Mucosa of descending colon (tissue), 3 donors: Measurements from ENCODE around the gene GART. TPM values are rescaled to one million over a fixed set of nuclear protein-coding genes. Genes with fewer than 3 reads are reported as not detected.

Experiments
- ATAC-seq: fragments of 200-7000 bp; cut with Tn5 transposase; one replicate; pipeline ENCODE4 v1.9.1; 2020; ENCODE audit warnings: mild to moderate bottlenecking, moderate library complexity
- DNase-seq, 3 donors: peaks; one replicate each; pipeline ENCODE4 v3.0.0-alpha.2; 2020
- H3K36me3 ChIP-seq: fragments of 200-600 bp; one replicate; pipeline ENCODE4 v1.8.0; 2021; ENCODE audit warnings: low read depth, mild to moderate bottlenecking
- H3K4me1 ChIP-seq: fragments of 200-600 bp; one replicate; pipeline ENCODE4 v1.8.0; 2021; ENCODE audit warnings: low read depth, mild to moderate bottlenecking
- H3K4me3 ChIP-seq: fragments of 200-600 bp; one replicate; pipeline ENCODE4 v1.8.0; 2021; ENCODE audit warnings: mild to moderate bottlenecking
- H3K9me3 ChIP-seq: fragments of 200-600 bp; one replicate; pipeline ENCODE4 v1.8.0; 2021; ENCODE audit warnings: mild to moderate bottlenecking
- intact Hi-C, 2 donors: fragments of 100-400 bp; cut with DNase I in 1 of 2; cut with micrococcal nuclease in 1 of 2; formaldehyde crosslinking; loops; one replicate each; pipeline versions ENCODE4 v1.11.0 to v1.11.1; 2022; cut with DNase I, micrococcal nuclease
- total RNA-seq, 3 donors: library from RNA; stranded (reverse); fragmentation: NEBNext Ultra II Directional in 2 of 3; extraction: Animal tissue kit (Norgen Biotek cat#: 25700) in 2 of 3; gene quantifications; one replicate each; pipeline versions ENCODE4 v1.2.1 to v1.2.4, GENCODE V29; 2021 to 2023
- TF ChIP-seq, protein P1 (sequence below): fragments of 200-600 bp; IDR thresholded peaks from one replicate; pipeline ENCODE4 v1.8.0; 2022; ENCODE audit warnings: antibody characterized with exemption, mild to moderate bottlenecking
- donor health status: DM: no; HTN: no; CAD: no; lungs with moderate emphysema.
- donor health status: DM: no; HTN: no; CAD: no.
- donor health status: DM: no; HTN: yes; CAD: no.

The GART gene
- total RNA-seq, 3 donors from 2014 or later, result 45.5 to 57.2 (median 55.6) TPM

- DNase-seq, result no peak
- H3K4me1 ChIP-seq, result peaks cover 14% of the 10 kb centered on the region
- TF ChIP-seq, protein P1, sequence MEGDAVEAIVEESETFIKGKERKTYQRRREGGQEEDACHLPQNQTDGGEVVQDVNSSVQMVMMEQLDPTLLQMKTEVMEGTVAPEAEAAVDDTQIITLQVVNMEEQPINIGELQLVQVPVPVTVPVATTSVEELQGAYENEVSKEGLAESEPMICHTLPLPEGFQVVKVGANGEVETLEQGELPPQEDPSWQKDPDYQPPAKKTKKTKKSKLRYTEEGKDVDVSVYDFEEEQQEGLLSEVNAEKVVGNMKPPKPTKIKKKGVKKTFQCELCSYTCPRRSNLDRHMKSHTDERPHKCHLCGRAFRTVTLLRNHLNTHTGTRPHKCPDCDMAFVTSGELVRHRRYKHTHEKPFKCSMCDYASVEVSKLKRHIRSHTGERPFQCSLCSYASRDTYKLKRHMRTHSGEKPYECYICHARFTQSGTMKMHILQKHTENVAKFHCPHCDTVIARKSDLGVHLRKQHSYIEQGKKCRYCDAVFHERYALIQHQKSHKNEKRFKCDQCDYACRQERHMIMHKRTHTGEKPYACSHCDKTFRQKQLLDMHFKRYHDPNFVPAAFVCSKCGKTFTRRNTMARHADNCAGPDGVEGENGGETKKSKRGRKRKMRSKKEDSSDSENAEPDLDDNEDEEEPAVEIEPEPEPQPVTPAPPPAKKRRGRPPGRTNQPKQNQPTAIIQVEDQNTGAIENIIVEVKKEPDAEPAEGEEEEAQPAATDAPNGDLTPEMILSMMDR, result no peak
- ATAC-seq, result no peak
- H3K4me3 ChIP-seq, result no peak overlapping the region
- H3K9me3 ChIP-seq, result no peaks in the 10 kb centered on the region
- H3K36me3 ChIP-seq, result peaks cover 4% of the 10 kb centered on the region
- intact Hi-C loops, result no loop called here
These were observed 2.3 kb downstream of the GART start for GRCh38 chr21:33539616-33540015.

DNA sequence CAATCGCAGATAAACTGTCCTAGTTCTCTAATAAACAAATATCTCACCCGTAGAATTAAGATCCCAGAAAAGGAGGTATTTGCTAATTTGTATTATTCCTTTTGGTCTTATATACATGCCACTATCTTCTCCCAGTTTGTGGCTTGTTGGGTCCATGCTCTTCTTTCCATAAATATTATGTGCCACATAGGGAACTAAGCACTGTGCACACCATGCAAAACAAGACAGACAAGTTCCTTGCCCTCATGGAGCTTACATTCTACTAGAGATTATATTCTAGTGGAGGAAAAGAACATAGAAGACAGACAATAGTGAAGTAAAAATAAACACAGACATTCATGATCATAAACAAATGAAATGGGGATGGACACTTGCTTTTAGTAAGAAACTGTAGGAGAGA is 4.7 kb downstream of the GART start:
- H3K36me3 ChIP-seq, result no peaks in the 10 kb centered on the region
- intact Hi-C loops, result no loop called here
- no peak overlapping the region for H3K4me3 ChIP-seq
- ATAC-seq, result no peak
- peaks cover 11% of the 10 kb centered on the region for H3K4me1 ChIP-seq
- no peaks in the 10 kb centered on the region for H3K9me3 ChIP-seq
- TF ChIP-seq, protein P1, result no peak
- DNase-seq, result no peak

DNA sequence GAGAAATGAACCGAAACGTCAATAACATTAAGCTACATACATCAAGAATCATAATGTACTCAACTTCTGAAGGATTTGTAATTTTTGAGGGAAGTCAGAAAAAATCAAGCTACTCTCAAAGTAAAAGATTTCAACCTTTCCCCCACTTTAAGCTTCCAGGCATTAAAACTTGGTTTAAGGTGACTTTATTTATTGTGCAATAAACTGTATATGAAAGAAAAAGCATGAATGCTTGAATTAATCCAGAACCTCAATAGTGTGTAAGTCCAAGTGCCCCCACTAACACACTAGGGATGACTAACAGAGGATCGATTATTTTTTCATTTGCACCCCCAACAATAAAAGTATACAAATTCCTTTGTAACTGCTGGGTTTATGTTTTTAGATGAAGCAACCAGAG is 10.9 kb downstream of the GART start:
- Histone ChIP-seq H3K4me1 (no peaks in the 10 kb centered on the region), H3K36me3 (no peaks in the 10 kb centered on the region), H3K9me3 (no peaks in the 10 kb centered on the region), H3K4me3 (no peak overlapping the region)
- TF ChIP-seq, protein P1, result no peak
- DNase-seq (no peak), ATAC-seq (no peak)
- intact Hi-C loops, result no loop called here

DNA sequence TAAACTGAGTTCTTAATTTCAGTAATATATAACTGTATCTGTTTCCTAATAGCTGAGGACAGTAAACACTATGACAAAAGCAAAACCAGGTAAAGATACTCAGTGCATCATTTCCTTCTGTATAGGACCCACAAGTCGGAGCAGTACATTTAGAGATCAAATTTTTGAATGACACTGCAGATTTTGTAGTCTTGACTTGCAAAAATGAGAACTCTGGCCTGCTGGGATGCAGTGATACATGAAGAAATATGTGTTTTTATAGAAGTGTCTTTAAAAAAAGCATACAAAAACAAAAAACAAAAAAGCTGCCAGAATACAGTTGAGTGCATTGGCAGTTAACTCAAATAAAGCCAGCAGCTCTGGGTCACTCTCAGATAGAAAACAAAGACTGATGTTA is 19.0 kb downstream of the GART start:
- H3K9me3 ChIP-seq, result no peaks in the 10 kb centered on the region
- no peak for DNase-seq
- H3K4me1 ChIP-seq, result no peaks in the 10 kb centered on the region

GRCh38 chr21:33522297-33522952 is 19.5 kb downstream of the GART start:
- no peaks in the 10 kb centered on the region for H3K4me1 ChIP-seq
- DNase-seq (no peak), ATAC-seq (no peak)
- H3K36me3 ChIP-seq, result no peaks in the 10 kb centered on the region
- intact Hi-C loops, result no loop called here
- no peaks in the 10 kb centered on the region for H3K9me3 ChIP-seq
- no peak overlapping the region for H3K4me3 ChIP-seq
- TF ChIP-seq, protein P1, result no peak

More for the DNA sequence above, 19.0 kb downstream of the GART start:
- Histone ChIP-seq H3K36me3 (no peaks in the 10 kb centered on the region), H3K4me3 (no peak overlapping the region)
- TF ChIP-seq, protein P1, result no peak
- intact Hi-C loops, result no loop called here
- ATAC-seq, result no peak

- Histone ChIP-seq H3K4me3 (no peak overlapping the region), H3K4me1 (no peaks in the 10 kb centered on the region), H3K9me3 (no peaks in the 10 kb centered on the region), H3K36me3 (no peaks in the 10 kb centered on the region)
- intact Hi-C loops, result no loop called here
- no peak for ATAC-seq
- DNase-seq, result no peak
- TF ChIP-seq, protein P1, result no peak
These were observed 23.0 kb downstream of the GART start for GRCh38 chr21:33518899-33519298.
